H1 (cell line): ENCODE results near the gene PGF. TPM values are rescaled to one million over a fixed set of nuclear protein-coding genes. Genes with fewer than 3 reads are reported as not detected.

Experiments used
- CTCF ChIA-PET: fragments of 300-600 bp; sonication (Branson Sonifier 250); formaldehyde crosslinking; loops from one replicate; lab custom pipeline; 2021; ENCODE audit not compliant: partially characterized antibody; lab: Charles Lee
- POLR2A ChIA-PET: fragments of 300-600 bp; sonication (Branson Sonifier 250); formaldehyde crosslinking; loops from one replicate; lab custom pipeline; 2021; ENCODE audit warnings: inconsistent platforms; ENCODE audit not compliant: partially characterized antibody; lab: Charles Lee
- DNase-seq, 2 experiments: peaks; one replicate each; pipeline versions ENCODE4 v3.0.0 to v3.0.0-alpha.2; 2010 to 2022; ENCODE audit warnings: low spot score in 2 of 2, low read depth in 1 of 2, mixed read lengths in 1 of 2
- FAIRE-seq: peaks from 2 replicates; lab custom pipeline; 2011; peaks lifted over from hg19 to GRCh38; lab: Jason Lieb, UNC
- H2AFZ ChIP-seq: 2 replicates; pipeline ENCODE4 v1.8.1; 2012; ENCODE audit warnings: low read length, inconsistent platforms
- H2AK5ac ChIP-seq: 2 replicates; pipeline ENCODE4 v1.6.1; 2013; ENCODE audit warnings: low read depth, low read length
- H2BK120ac ChIP-seq: replicated peaks from 2 replicates; pipeline ENCODE3; 2013; ENCODE audit warnings: low read depth, low read length, inconsistent platforms
- H2BK12ac ChIP-seq: 2 replicates; pipeline ENCODE4 v1.6.1; 2013; ENCODE audit warnings: low read depth, low read length
- H2BK15ac ChIP-seq: 2 replicates; pipeline ENCODE4 v1.6.1; 2013; ENCODE audit warnings: low read length
- H2BK20ac ChIP-seq: 2 replicates; pipeline ENCODE4 v1.6.1; 2013; ENCODE audit warnings: low read length
- H2BK5ac ChIP-seq: 2 replicates; pipeline ENCODE4 v1.6.1; 2013; ENCODE audit warnings: low read depth, low read length
- H3K14ac ChIP-seq: 2 replicates; pipeline ENCODE4 v1.6.1; 2013; ENCODE audit warnings: inconsistent platforms; ENCODE audit not compliant: insufficient read length
- H3K18ac ChIP-seq: 2 replicates; pipeline ENCODE4 v1.6.1; 2013; ENCODE audit warnings: low read length; ENCODE audit errors: extremely low read depth
- H3K23ac ChIP-seq: 2 replicates; pipeline ENCODE4 v1.6.1; 2013; ENCODE audit warnings: inconsistent platforms; ENCODE audit not compliant: insufficient read length
- H3K23me2 ChIP-seq: 2 replicates; pipeline ENCODE4 v1.6.1; 2013; ENCODE audit warnings: low read depth, low read length
- H3K27ac ChIP-seq: 2 replicates; pipeline ENCODE4 v1.6.1; 2011; ENCODE audit warnings: low read depth, low read length, inconsistent platforms
- H3K27me3 ChIP-seq, 4 experiments: replicated peaks in 1 of 4; 1 replicate in 1 of 4; 2 replicates in 3 of 4; pipeline versions ENCODE4 v1.6.1 to v1.8.1; 2011 to 2013; ENCODE audit warnings: low read length in 3 of 4, mild to moderate bottlenecking in 3 of 4, inconsistent platforms in 2 of 4, mixed read lengths in 2 of 4, moderate library complexity in 1 of 4; ENCODE audit not compliant: control insufficient read depth in 3 of 4, insufficient read depth in 3 of 4; ENCODE audit errors: extremely low read depth in 1 of 4
- H3K36me3 ChIP-seq, 4 experiments: 2 replicates each; pipeline versions ENCODE4 v1.6.1 to v1.8.1; 2011 to 2013; ENCODE audit warnings: mild to moderate bottlenecking in 4 of 4, low read length in 3 of 4, moderate library complexity in 2 of 4, control low read depth in 1 of 4, inconsistent platforms in 1 of 4; ENCODE audit not compliant: insufficient read depth in 4 of 4, control insufficient read depth in 2 of 4
- H3K4ac ChIP-seq: replicated peaks from 2 replicates; pipeline ENCODE3; 2013; ENCODE audit warnings: low read length, low read depth, mixed read lengths, inconsistent platforms; ENCODE audit not compliant: insufficient read length
- H3K4me1 ChIP-seq, 4 experiments: replicated peaks in 1 of 4; 1 replicate in 1 of 4; 2 replicates in 3 of 4; pipeline versions ENCODE4 v1.6.1 to v1.8.1; 2011 to 2013; ENCODE audit warnings: low read length in 3 of 4, inconsistent platforms in 2 of 4, mixed read lengths in 1 of 4; ENCODE audit not compliant: insufficient read depth in 4 of 4, control insufficient read depth in 3 of 4
- H3K4me2 ChIP-seq, 2 experiments: 2 replicates each; pipeline versions ENCODE4 v1.6.1 to v1.8.1; 2011 to 2013; ENCODE audit warnings: low read depth in 2 of 2, low read length in 2 of 2, control low read depth in 1 of 2, inconsistent platforms in 1 of 2, mild to moderate bottlenecking in 1 of 2; ENCODE audit not compliant: insufficient read depth in 1 of 2
- H3K4me3 ChIP-seq, 4 experiments: fragments of 200-600, 300-600 bp in 1 of 4; sonication (generic), shearing (Covaris generic), sonication (Bioruptor Twin) in 1 of 4; 2 replicates each; pipeline versions ENCODE4 v1.5.1 to v1.8.1; 2011 to 2016; ENCODE audit warnings: low read length in 4 of 4, low read depth in 3 of 4, control low read depth in 2 of 4, inconsistent platforms in 2 of 4, mild to moderate bottlenecking in 2 of 4, mixed read lengths in 1 of 4, moderate library complexity in 1 of 4; ENCODE audit not compliant: insufficient read depth in 2 of 4; ENCODE audit errors: extremely low read depth in 1 of 4
- H3K56ac ChIP-seq: replicated peaks from 2 replicates; pipeline ENCODE3; 2013; ENCODE audit warnings: low read depth, mild to moderate bottlenecking, mixed read lengths, low read length, inconsistent platforms; ENCODE audit not compliant: insufficient read length
- H3K79me1 ChIP-seq: 2 replicates; pipeline ENCODE4 v1.6.1; 2013; ENCODE audit warnings: low read depth, low read length, control low read depth
- H3K79me2 ChIP-seq, 2 experiments: 2 replicates each; pipeline versions ENCODE4 v1.6.1 to v1.8.1; 2012 to 2013; ENCODE audit warnings: low read length in 2 of 2, mild to moderate bottlenecking in 2 of 2, inconsistent platforms in 1 of 2; ENCODE audit not compliant: insufficient read depth in 2 of 2, control insufficient read depth in 1 of 2
- H3K9ac ChIP-seq, 4 experiments: replicated peaks in 1 of 4; 1 replicate in 1 of 4; 2 replicates in 3 of 4; pipeline versions ENCODE4 v1.6.1 to v1.8.1; 2011 to 2013; ENCODE audit warnings: low read depth in 3 of 4, low read length in 3 of 4, control low read depth in 2 of 4, mild to moderate bottlenecking in 2 of 4, moderate library complexity in 2 of 4, inconsistent platforms in 1 of 4; ENCODE audit errors: extremely low read depth in 1 of 4
- H3K9me3 ChIP-seq, 2 experiments: 2 replicates each; pipeline versions ENCODE4 v1.6.1 to v1.8.1; 2012 to 2013; ENCODE audit warnings: mild to moderate bottlenecking in 2 of 2, moderate library complexity in 2 of 2, control low read depth in 1 of 2, inconsistent platforms in 1 of 2, low read depth in 1 of 2, low read length in 1 of 2, mixed read lengths in 1 of 2; ENCODE audit not compliant: insufficient read depth in 2 of 2
- H4K20me1 ChIP-seq, 2 experiments: replicated peaks in 1 of 2; 2 replicates each; pipeline versions ENCODE3 to v1.8.1; 2011 to 2013; ENCODE audit warnings: inconsistent platforms in 2 of 2, low read length in 2 of 2, mild to moderate bottlenecking in 1 of 2; ENCODE audit not compliant: insufficient read depth in 2 of 2, control insufficient read depth in 1 of 2
- H4K5ac ChIP-seq: 2 replicates; pipeline ENCODE4 v1.6.1; 2013; ENCODE audit warnings: low read length, low read depth, mixed read lengths, inconsistent platforms; ENCODE audit not compliant: insufficient read length
- H4K8ac ChIP-seq: 2 replicates; pipeline ENCODE4 v1.8.0; 2013; ENCODE audit warnings: mild to moderate bottlenecking, moderate library complexity, low read length, inconsistent platforms; ENCODE audit not compliant: insufficient read depth; ENCODE audit errors: extremely low read depth
- H4K91ac ChIP-seq: replicated peaks from 2 replicates; pipeline ENCODE3; 2013; ENCODE audit warnings: low read length, mixed read lengths, inconsistent platforms; ENCODE audit not compliant: insufficient read length
- CBX5 ChIP-seq: fragments of 300-800, 300-1000 bp; sonication (generic); IDR thresholded peaks from 2 replicates; pipeline ENCODE4 v1.7.1; 2016; ENCODE audit warnings: antibody characterized with exemption, low read length, low read depth
- CBX8 ChIP-seq: fragments of 300-800, 300-1000 bp; sonication (generic); IDR thresholded peaks from 2 replicates; pipeline ENCODE4 v1.7.1; 2016; ENCODE audit warnings: low read depth, low read length, borderline replicate concordance
- JUN ChIP-seq: IDR thresholded peaks from 2 replicates; pipeline ENCODE4 v1.6.1; 2011; ENCODE audit warnings: low read depth, mild to moderate bottlenecking, improper control_type of control experiment, low read length
- KDM5A ChIP-seq: fragments of 200-600 bp; IDR thresholded peaks from 2 replicates; pipeline ENCODE4 v1.7.1; 2012; ENCODE audit warnings: mild to moderate bottlenecking, low read length, inconsistent platforms, mixed read lengths
- POLR2AphosphoS5 ChIP-seq: IDR thresholded peaks from 2 replicates; pipeline ENCODE4 v1.6.1; 2011; ENCODE audit warnings: low read depth, low read length
- RAD21 ChIP-seq, 2 experiments: IDR thresholded peaks in 1 of 2; conservative IDR thresholded peaks in 1 of 2; 2 replicates each; pipeline ENCODE4 v1.6.1; 2011; ENCODE audit warnings: low read depth in 2 of 2, low read length in 2 of 2, improper control_type of control experiment in 1 of 2, inconsistent platforms in 1 of 2, mild to moderate bottlenecking in 1 of 2, moderate library complexity in 1 of 2
- SP1 ChIP-seq: IDR thresholded peaks from 2 replicates; pipeline ENCODE4 v1.6.1; 2011; ENCODE audit warnings: low read depth, low read length
- TAF7 ChIP-seq: optimal IDR thresholded peaks from 2 replicates; pipeline ENCODE3; 2011; ENCODE audit warnings: low read depth, mild to moderate bottlenecking, inconsistent platforms, low read length, moderate library complexity, borderline replicate concordance
- ZNF274 ChIP-seq: IDR thresholded peaks from 2 replicates; pipeline ENCODE4 v1.7.0; 2012; ENCODE audit warnings: low read length, borderline replicate concordance; ENCODE audit errors: extremely low read depth
- WGBS, 2 experiments: shearing (Covaris generic) in 1 of 2; methylation state at CpG; one replicate each; pipeline versions ENCODE4 v1.1.6 to v1.1.7; 2013 to 2015; ENCODE audit warnings: low lambda C conversion rate in 2 of 2, mixed read lengths in 2 of 2, inconsistent platforms in 1 of 2, low coverage in 1 of 2, missing lambda C conversion rate in 1 of 2; ENCODE audit not compliant: insufficient replicate concordance in 2 of 2, insufficient coverage in 1 of 2, insufficient read length in 1 of 2; ENCODE audit errors: extremely low coverage in 1 of 2, missing lambda C conversion rate in 1 of 2; 5-methylcytosine and 5-hydroxymethylcytosine counted together
- polyA plus RNA-seq, 7 experiments: library from polyadenylated mRNA; depleted of rRNA in 3 of 7; stranded (reverse) in 5 of 7; unstranded in 2 of 7; fragments of >200 nt in 5 of 7; fragments of 200-250 nt in 2 of 7; gene quantifications; 1 replicate in 5 of 7; 2 replicates in 1 of 7; 4 replicates in 1 of 7; pipeline versions ENCODE4 v1.2.1 to v1.2.3, GENCODE V29; 2011 to 2013; ENCODE audit warnings: missing spikeins in 2 of 7, mixed read lengths in 2 of 7
- total RNA-seq: library from RNA; stranded (reverse); fragmentation: NEBNext Ultra II Directional; extraction: Animal tissue kit (Norgen Biotek cat#: 25700); gene quantifications from 2 replicates; pipeline ENCODE4 v1.2.1, GENCODE V29; 2021
- TF ChIP-seq, protein P1 (sequence below): IDR thresholded peaks from 2 replicates; pipeline ENCODE4 v1.6.1; 2012; ENCODE audit warnings: inconsistent platforms
- TF ChIP-seq, protein P2 (sequence below): IDR thresholded peaks from 2 replicates; pipeline ENCODE4 v1.6.1; 2012; ENCODE audit warnings: low read length, inconsistent platforms

The PGF gene
- total and polyA plus RNA-seq, 2 of the 8 experiments (the other 6 are each of a cell fraction or from before 2014, with no cell fraction given) = 2.1 to 4.1 TPM

DNA sequence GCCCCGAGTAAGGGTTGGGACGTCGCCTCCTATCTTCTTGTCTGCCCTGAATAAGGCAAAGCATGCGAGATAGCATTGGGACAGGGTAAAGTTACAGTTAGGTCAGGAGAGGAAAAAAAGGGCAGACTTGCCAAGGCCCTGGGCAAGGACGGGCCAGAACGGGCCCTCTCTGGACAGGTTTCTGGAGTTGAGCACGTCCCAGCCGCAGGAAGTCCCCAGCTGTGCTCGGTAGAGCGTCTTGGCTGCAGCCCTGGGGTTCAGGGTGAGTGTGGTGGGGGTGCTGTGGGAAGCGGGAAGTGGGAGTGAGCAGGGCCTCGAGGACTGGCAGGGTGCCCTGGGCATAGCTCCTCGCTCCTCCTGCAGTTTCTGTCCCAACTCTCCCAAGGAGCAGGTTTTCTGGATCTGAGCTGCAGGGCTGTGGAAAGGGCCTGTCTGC, 37.7 kb downstream of the PGF start:
- Histone ChIP-seq H4K91ac (no peak overlapping the region), H4K5ac (no peak overlapping the region), H2BK15ac (no peak overlapping the region), H3K27me3 (no peaks in the 10 kb centered on the region), H3K4ac (no peak overlapping the region), H3K4me2 (no peak overlapping the region), H3K23me2 (peaks cover under 1% of the 10 kb centered on the region; the same call in 1 of the 2 replicates), H3K79me2 (no peaks in the 10 kb centered on the region), H3K27ac (no peak overlapping the region), H2BK5ac (no peak overlapping the region), H4K20me1 (no peaks in the 10 kb centered on the region), H3K18ac (no peak overlapping the region), H3K9ac (no peak overlapping the region), H3K9me3 (no peaks in the 10 kb centered on the region), H3K56ac (no peak overlapping the region), H2AFZ (no peak overlapping the region), H3K23ac (no peak overlapping the region), H2BK20ac (no peak overlapping the region), H3K14ac (no peak overlapping the region), H3K36me3 (peaks cover 0 to 3% (median 0%) of the 10 kb centered on the region in 4 experiments; a peak in 3 of 8 replicates), H2BK120ac (no peak overlapping the region), H3K79me1 (no peaks in the 10 kb centered on the region), H3K4me3 (no peak overlapping the region), H2AK5ac (no peak overlapping the region), H4K8ac (no peak overlapping the region), H3K4me1 (no peaks in the 10 kb centered on the region; a peak in 1 of 7 replicates), H2BK12ac (no peak overlapping the region)
- TF ChIP-seq SP1 = no peak
- TF ChIP-seq JUN = no peak
- TF ChIP-seq ZNF274 = no peak
- no peak for TF ChIP-seq CBX5
- TF ChIP-seq, protein P1, sequence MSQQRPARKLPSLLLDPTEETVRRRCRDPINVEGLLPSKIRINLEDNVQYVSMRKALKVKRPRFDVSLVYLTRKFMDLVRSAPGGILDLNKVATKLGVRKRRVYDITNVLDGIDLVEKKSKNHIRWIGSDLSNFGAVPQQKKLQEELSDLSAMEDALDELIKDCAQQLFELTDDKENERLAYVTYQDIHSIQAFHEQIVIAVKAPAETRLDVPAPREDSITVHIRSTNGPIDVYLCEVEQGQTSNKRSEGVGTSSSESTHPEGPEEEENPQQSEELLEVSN = no peak
- TF ChIP-seq TAF7 = no peak
- no peak for TF ChIP-seq CBX8
- no peak for TF ChIP-seq KDM5A
- TF ChIP-seq RAD21 (IDR thresholded peaks at IDR 0.05 in 1 of 2, conservative IDR thresholded peaks at IDR 0.05 in 1 of 2; ENCODE audit: low read depth in 2 of 2, low read length in 2 of 2) = no peak
- TF ChIP-seq POLR2AphosphoS5 = no peak
- TF ChIP-seq, protein P2, sequence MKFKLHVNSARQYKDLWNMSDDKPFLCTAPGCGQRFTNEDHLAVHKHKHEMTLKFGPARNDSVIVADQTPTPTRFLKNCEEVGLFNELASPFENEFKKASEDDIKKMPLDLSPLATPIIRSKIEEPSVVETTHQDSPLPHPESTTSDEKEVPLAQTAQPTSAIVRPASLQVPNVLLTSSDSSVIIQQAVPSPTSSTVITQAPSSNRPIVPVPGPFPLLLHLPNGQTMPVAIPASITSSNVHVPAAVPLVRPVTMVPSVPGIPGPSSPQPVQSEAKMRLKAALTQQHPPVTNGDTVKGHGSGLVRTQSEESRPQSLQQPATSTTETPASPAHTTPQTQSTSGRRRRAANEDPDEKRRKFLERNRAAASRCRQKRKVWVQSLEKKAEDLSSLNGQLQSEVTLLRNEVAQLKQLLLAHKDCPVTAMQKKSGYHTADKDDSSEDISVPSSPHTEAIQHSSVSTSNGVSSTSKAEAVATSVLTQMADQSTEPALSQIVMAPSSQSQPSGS = no peak
- 78% methylated on average over 13 of the region's 13 CpGs; no CpG with 5 or more reads in 1 of the 2 experiments for WGBS, 2 experiments
- ChIA-PET CTCF (interaction anchor here (0.7 to 2.8 kb wide), 8 partner anchors 10 to 171 kb away, joined by 3 to 18 read pairs (median 6); no protein-coding TSS in a partner anchor), POLR2A (interaction anchor here (1.5 to 2.7 kb wide), 2 partner anchors 9 to 12 kb away, joined by 8 to 11 read pairs; no protein-coding TSS in a partner anchor)
- FAIRE-seq (no peak), DNase-seq (no peak)
